ENCODE measurements around the gene PRR3.

- no peak for TF ChIP-seq MAX (CRISPR knock-in tag; IDR thresholded peaks at IDR 0.05)
- no peak for TF ChIP-seq NFE2L1 (CRISPR knock-in tag; IDR thresholded peaks at IDR 0.05)
These were observed 53.0 kb downstream of the PRR3 start for GRCh38 chr6:30610065-30610464.
